NB4 (cell line): ENCODE results near the gene DPP10.

Experiments used
- CTCF ChIP-seq: IDR thresholded peaks from one replicate; pipeline ENCODE4 v1.5.1; 2012; ENCODE audit warnings: low read depth, low read length
- MAX ChIP-seq: IDR thresholded peaks from 2 replicates; pipeline ENCODE4 v1.6.1; 2011; ENCODE audit warnings: low read depth, low read length
- MYC ChIP-seq: IDR thresholded peaks from 2 replicates; pipeline ENCODE4 v1.6.1; 2011; ENCODE audit warnings: low read depth, low read length
- POLR2A ChIP-seq: IDR thresholded peaks from 2 replicates; pipeline ENCODE4 v1.6.1; 2011; ENCODE audit warnings: mild to moderate bottlenecking; ENCODE audit not compliant: insufficient read length; ENCODE audit errors: extremely low read depth

GRCh38 chr2:114784890-114785583, 342.6 kb downstream of the DPP10 start:
- TF ChIP-seq CTCF, result no peak
- TF ChIP-seq POLR2A, result no peak
- TF ChIP-seq MYC, result no peak
- no peak for TF ChIP-seq MAX
